Mesendoderm (in vitro differentiated cells): ENCODE data around the gene OR52E1.

Source experiments
- DNase-seq: peaks from one replicate; pipeline ENCODE4 v3.0.0; 2013
- H2AK5ac ChIP-seq: 2 replicates; pipeline ENCODE4 v1.6.1; 2013; ENCODE audit warnings: low read length, inconsistent platforms
- H2BK120ac ChIP-seq: 2 replicates; pipeline ENCODE4 v1.6.1; 2013; ENCODE audit warnings: low read depth, mild to moderate bottlenecking, low read length, moderate library complexity, mixed read lengths
- H2BK15ac ChIP-seq: replicated peaks from 2 replicates; pipeline ENCODE4 v1.6.1; 2013; ENCODE audit warnings: low read depth, mild to moderate bottlenecking, moderate library complexity
- H2BK5ac ChIP-seq: 2 replicates; pipeline ENCODE4 v1.6.1; 2013; ENCODE audit warnings: low read length, inconsistent platforms
- H3K18ac ChIP-seq: 2 replicates; pipeline ENCODE4 v1.6.1; 2013; ENCODE audit warnings: mild to moderate bottlenecking, low read length, mixed read lengths
- H3K23ac ChIP-seq: one replicate; pipeline ENCODE4 v1.6.1; 2013; ENCODE audit warnings: low read length
- H3K27ac ChIP-seq: 2 replicates; pipeline ENCODE4 v1.5.1; 2013; ENCODE audit warnings: low read depth, mild to moderate bottlenecking, inconsistent platforms, low read length, moderate library complexity
- H3K27me3 ChIP-seq: 2 replicates; pipeline ENCODE4 v1.6.1; 2013; ENCODE audit warnings: low read length, control low read depth, mild to moderate bottlenecking, inconsistent platforms; ENCODE audit not compliant: insufficient read depth, poor library complexity
- H3K36me3 ChIP-seq: 2 replicates; pipeline ENCODE4 v1.6.1; 2013; ENCODE audit warnings: low read length, inconsistent platforms; ENCODE audit not compliant: control insufficient read depth, insufficient read depth
- H3K4ac ChIP-seq: one replicate; pipeline ENCODE4 v1.6.1; 2013; ENCODE audit warnings: low read depth, mild to moderate bottlenecking, low read length, moderate library complexity
- H3K4me1 ChIP-seq: 2 replicates; pipeline ENCODE4 v1.6.1; 2013; ENCODE audit warnings: low read depth, low read length, inconsistent platforms; ENCODE audit not compliant: control insufficient read depth
- H3K4me2 ChIP-seq: 2 replicates; pipeline ENCODE4 v1.6.1; 2013; ENCODE audit warnings: low read length
- H3K4me3 ChIP-seq: 2 replicates; pipeline ENCODE4 v1.5.1; 2013; ENCODE audit warnings: mild to moderate bottlenecking, low read length
- H3K56ac ChIP-seq: one replicate; pipeline ENCODE4 v1.6.1; 2013; ENCODE audit warnings: low read length
- H3K79me1 ChIP-seq: 2 replicates; pipeline ENCODE4 v1.6.1; 2013; ENCODE audit warnings: low read length, inconsistent platforms
- H3K79me2 ChIP-seq: 2 replicates; pipeline ENCODE4 v1.6.1; 2013; ENCODE audit warnings: mild to moderate bottlenecking, low read length; ENCODE audit not compliant: control insufficient read depth, insufficient read depth
- H3K9ac ChIP-seq: 2 replicates; pipeline ENCODE4 v1.6.1; 2013; ENCODE audit warnings: low read length, inconsistent platforms
- H4K5ac ChIP-seq: one replicate; pipeline ENCODE4 v1.6.1; 2013; ENCODE audit warnings: low read length
- H4K8ac ChIP-seq: one replicate; pipeline ENCODE4 v1.6.1; 2013; ENCODE audit warnings: low read depth, mild to moderate bottlenecking, control low read depth, low read length, moderate library complexity
- WGBS: extraction: QIAGEN DNeasy Blood & Tissue Kit; methylation state at CpG from one replicate; pipeline ENCODE4 v1.1.7; 2013; ENCODE audit warnings: low lambda C conversion rate, missing lambda C conversion rate; ENCODE audit not compliant: insufficient coverage; ENCODE audit errors: extremely low coverage; 5-methylcytosine and 5-hydroxymethylcytosine counted together

OR52E1 gene

DNA sequence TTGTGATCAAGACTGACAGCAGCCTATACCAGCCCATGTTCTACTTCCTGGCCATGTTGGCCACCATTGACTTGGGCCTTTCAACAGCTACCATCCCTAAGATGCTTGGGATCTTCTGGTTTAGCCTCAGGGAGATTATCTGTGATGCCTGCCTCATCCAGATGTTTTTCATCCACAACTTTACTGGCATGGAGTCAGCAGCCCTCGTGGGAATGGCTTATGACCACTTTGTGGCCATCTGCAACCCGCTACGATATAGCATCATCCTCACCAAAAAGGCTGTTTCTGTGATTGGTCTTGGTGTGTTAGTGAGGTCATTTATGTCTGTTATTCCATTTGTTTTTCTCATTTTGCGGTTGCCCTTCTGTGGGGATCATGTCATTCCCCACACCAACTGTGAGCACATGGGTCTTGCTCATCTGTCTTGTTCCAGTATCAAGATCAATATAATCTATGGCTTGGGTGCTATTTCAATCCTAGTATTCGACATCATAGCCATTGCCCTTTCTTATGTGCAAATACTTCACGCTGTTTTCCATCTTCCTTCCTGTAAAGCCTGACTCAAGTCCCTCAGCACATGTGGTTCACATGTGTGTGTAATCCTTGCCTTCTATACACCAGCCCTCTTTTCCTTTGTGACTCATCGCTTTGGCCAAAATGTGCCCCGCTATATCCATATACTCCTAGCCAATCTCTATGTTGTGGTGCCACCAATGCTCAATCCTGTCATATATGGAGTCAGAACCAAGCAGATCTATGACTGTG is 23.6 kb downstream of the OR52E1 start:
- no peak for DNase-seq
- no peak overlapping the region for H2BK5ac ChIP-seq
- no peak overlapping the region for H2AK5ac ChIP-seq
- no peak overlapping the region for H3K4me2 ChIP-seq
- no peaks in the 10 kb centered on the region for H3K79me1 ChIP-seq
- no CpG with 5 or more reads among the region's 8 CpGs for WGBS
- no peak overlapping the region for H4K8ac ChIP-seq
- H4K5ac ChIP-seq = no peak overlapping the region
- no peak overlapping the region for H2BK120ac ChIP-seq
- H3K56ac ChIP-seq = no peak overlapping the region
- no peak overlapping the region for H3K4me3 ChIP-seq
- no peaks in the 10 kb centered on the region for H3K27me3 ChIP-seq
- H3K79me2 ChIP-seq = no peaks in the 10 kb centered on the region
- no peak overlapping the region for H2BK15ac ChIP-seq
- H3K9ac ChIP-seq = no peak overlapping the region
- no peak overlapping the region for H3K27ac ChIP-seq
- no peaks in the 10 kb centered on the region for H3K36me3 ChIP-seq
- no peak overlapping the region for H3K23ac ChIP-seq
- no peak overlapping the region for H3K4ac ChIP-seq
- no peak overlapping the region for H3K18ac ChIP-seq
- no peaks in the 10 kb centered on the region for H3K4me1 ChIP-seq

DNA sequence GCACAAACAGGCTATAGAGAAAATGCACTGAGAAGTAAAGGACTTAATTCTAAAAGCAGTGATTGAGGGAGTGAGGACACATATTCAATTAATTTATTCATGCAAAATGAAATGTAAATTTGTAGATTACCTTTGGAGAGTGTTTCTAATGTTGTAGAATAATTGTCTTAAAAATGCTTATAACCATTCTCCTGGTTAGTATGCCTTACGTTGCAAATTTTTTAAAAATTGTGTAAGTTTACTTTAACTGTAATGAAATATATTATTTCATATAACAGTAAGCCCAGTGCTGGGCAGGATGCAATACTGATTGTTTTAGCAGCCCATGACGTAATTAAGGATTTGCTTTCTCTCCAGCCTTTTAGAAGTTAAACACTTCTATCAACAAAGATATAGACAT is 26.6 kb downstream of the OR52E1 start:
- H3K56ac ChIP-seq = no peak overlapping the region
- H3K79me2 ChIP-seq = no peaks in the 10 kb centered on the region
- no peaks in the 10 kb centered on the region for H3K36me3 ChIP-seq
- DNase-seq = no peak
- H3K27me3 ChIP-seq = no peaks in the 10 kb centered on the region
- WGBS = no CpG with 5 or more reads among the region's 2 CpGs
- H3K27ac ChIP-seq = no peak overlapping the region
- no peak overlapping the region for H2BK120ac ChIP-seq
- H2AK5ac ChIP-seq = no peak overlapping the region
- H3K4me1 ChIP-seq = no peaks in the 10 kb centered on the region
- H3K4me2 ChIP-seq = no peak overlapping the region
- H4K8ac ChIP-seq = no peak overlapping the region
- no peak overlapping the region for H3K9ac ChIP-seq
- H3K79me1 ChIP-seq = no peaks in the 10 kb centered on the region
- H4K5ac ChIP-seq = no peak overlapping the region
- H3K4me3 ChIP-seq = no peak overlapping the region
- H3K23ac ChIP-seq = no peak overlapping the region
- no peak overlapping the region for H2BK15ac ChIP-seq
- no peak overlapping the region for H3K18ac ChIP-seq
- no peak overlapping the region for H3K4ac ChIP-seq
- H2BK5ac ChIP-seq = no peak overlapping the region

DNA sequence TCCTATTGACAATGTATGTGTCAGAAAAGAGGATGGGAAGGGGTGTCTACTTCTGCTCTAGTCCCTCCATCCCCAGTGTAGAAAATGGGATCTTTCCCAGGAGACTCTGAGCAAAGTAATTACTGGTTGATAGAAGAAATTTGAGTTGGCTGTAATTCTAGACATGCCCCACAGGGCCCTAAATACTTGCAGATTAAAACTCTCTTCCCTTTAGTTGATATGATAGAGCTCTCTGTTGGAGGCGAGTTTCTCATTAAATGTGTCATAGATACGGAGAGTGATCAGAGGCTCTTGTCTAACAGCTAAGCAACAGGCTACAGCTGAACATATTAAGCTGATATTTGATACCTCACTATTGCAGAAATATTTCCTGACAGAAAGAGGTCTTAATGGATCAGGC is 32.9 kb downstream of the OR52E1 start:
- H3K79me2 ChIP-seq = no peaks in the 10 kb centered on the region
- no peaks in the 10 kb centered on the region for H3K79me1 ChIP-seq
- no peak overlapping the region for H3K9ac ChIP-seq
- no peak overlapping the region for H2BK5ac ChIP-seq
- no peaks in the 10 kb centered on the region for H3K36me3 ChIP-seq
- no peak overlapping the region for H4K8ac ChIP-seq
- H3K4me3 ChIP-seq = no peak overlapping the region
- no peak overlapping the region for H3K18ac ChIP-seq
- H2AK5ac ChIP-seq = no peak overlapping the region
- H4K5ac ChIP-seq = no peak overlapping the region
- no peak overlapping the region for H3K56ac ChIP-seq
- no CpG with 5 or more reads among the region's 2 CpGs for WGBS
- no peak overlapping the region for H2BK15ac ChIP-seq
- no peaks in the 10 kb centered on the region for H3K27me3 ChIP-seq
- no peaks in the 10 kb centered on the region for H3K4me1 ChIP-seq
- DNase-seq = peak; percentile 92
- H3K23ac ChIP-seq = no peak overlapping the region
- H3K4me2 ChIP-seq = no peak overlapping the region
- H2BK120ac ChIP-seq = no peak overlapping the region
- no peak overlapping the region for H3K4ac ChIP-seq
- H3K27ac ChIP-seq = no peak overlapping the region

DNA sequence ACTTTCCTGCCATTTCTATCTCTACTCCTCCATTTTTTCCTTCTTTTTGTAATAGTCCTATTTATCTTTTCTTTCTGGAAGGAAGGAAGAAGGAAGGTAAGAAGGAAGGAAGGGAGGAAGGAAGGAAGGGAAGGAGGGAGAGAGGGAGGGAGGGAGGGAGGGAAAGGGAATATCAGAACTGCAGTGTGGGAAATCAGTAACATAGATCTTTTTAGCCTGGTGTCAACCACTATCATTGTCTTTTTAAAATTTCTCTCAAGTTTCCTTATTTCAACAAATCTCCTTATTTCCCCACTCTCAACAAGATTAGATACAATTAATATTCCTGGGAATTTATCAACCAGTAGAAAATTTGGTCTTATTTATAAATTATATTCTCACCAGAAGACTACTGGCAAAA is 33.7 kb downstream of the OR52E1 start:
- no peak overlapping the region for H3K27ac ChIP-seq
- H3K56ac ChIP-seq = no peak overlapping the region
- H4K5ac ChIP-seq = no peak overlapping the region
- no peak overlapping the region for H4K8ac ChIP-seq
- no peak for DNase-seq
- no peaks in the 10 kb centered on the region for H3K27me3 ChIP-seq
- no peaks in the 10 kb centered on the region for H3K4me1 ChIP-seq
- no peak overlapping the region for H2BK120ac ChIP-seq
- no peaks in the 10 kb centered on the region for H3K79me2 ChIP-seq
- H3K4me3 ChIP-seq = no peak overlapping the region
- H2AK5ac ChIP-seq = no peak overlapping the region
- H2BK5ac ChIP-seq = no peak overlapping the region
- no peak overlapping the region for H3K4ac ChIP-seq
- H3K79me1 ChIP-seq = no peaks in the 10 kb centered on the region
- no peak overlapping the region for H3K18ac ChIP-seq
- H3K4me2 ChIP-seq = no peak overlapping the region
- no peak overlapping the region for H3K9ac ChIP-seq
- no peak overlapping the region for H2BK15ac ChIP-seq
- no peak overlapping the region for H3K23ac ChIP-seq
- H3K36me3 ChIP-seq = no peaks in the 10 kb centered on the region

DNA sequence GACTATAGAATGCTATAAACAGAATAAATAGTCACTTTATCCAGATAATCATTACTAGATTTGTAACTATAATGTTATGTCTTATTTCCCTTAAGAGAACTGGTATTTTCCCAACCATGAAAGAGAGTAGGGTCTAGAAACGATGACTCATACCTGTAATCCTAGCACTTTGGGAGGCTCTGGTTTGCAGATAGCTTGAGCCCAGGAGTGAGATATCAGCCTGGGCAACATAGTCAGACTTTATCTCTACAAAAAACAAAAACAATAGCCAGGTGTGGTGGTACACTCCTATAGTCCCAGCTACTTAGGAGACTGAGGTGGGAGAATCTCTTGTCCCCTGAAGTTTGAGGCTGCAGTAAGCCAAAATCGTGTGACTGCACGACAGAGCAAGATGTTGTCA is 37.9 kb downstream of the OR52E1 start:
- no CpG with 5 or more reads among the region's 3 CpGs for WGBS
- Histone ChIP-seq H3K27me3 (no peaks in the 10 kb centered on the region), H3K9ac (no peak overlapping the region), H3K4ac (no peak overlapping the region), H4K5ac (no peak overlapping the region), H3K4me1 (no peaks in the 10 kb centered on the region), H3K23ac (no peak overlapping the region), H3K56ac (no peak overlapping the region), H4K8ac (no peak overlapping the region), H3K4me2 (no peak overlapping the region), H3K79me2 (no peaks in the 10 kb centered on the region), H3K36me3 (no peaks in the 10 kb centered on the region), H3K18ac (no peak overlapping the region), H2BK5ac (no peak overlapping the region), H2AK5ac (no peak overlapping the region), H2BK15ac (no peak overlapping the region), H2BK120ac (no peak overlapping the region), H3K79me1 (no peaks in the 10 kb centered on the region), H3K27ac (no peak overlapping the region), H3K4me3 (no peak overlapping the region)
- DNase-seq = peak; percentile 69

DNA sequence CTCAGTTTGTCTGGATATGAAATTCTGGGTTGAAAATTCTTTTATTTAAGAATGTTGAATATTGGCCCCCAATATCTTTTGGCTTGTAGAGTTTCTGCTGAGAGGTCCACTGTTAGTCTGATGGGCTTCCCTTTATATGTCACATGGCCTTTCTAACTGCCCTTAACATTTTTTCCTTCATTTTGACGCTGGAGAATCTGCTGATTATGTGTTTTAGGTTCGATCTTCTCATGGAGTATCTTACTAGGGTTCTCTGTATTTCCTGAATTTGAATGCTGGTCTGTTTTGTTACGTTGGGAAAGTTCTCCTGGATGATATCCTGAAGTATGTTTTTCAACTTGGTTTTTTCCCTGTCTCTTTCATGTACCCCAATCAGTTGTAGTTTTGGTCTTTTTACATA is 46.0 kb downstream of the OR52E1 start:
- H3K4ac ChIP-seq = no peak overlapping the region
- no peak overlapping the region for H3K23ac ChIP-seq
- H4K8ac ChIP-seq = no peak overlapping the region
- no peaks in the 10 kb centered on the region for H3K27me3 ChIP-seq
- WGBS = no CpG with 5 or more reads among the region's 3 CpGs
- no peak overlapping the region for H2AK5ac ChIP-seq
- H3K9ac ChIP-seq = no peak overlapping the region
- H4K5ac ChIP-seq = no peak overlapping the region
- H3K36me3 ChIP-seq = no peaks in the 10 kb centered on the region
- no peak overlapping the region for H2BK15ac ChIP-seq
- no peaks in the 10 kb centered on the region for H3K79me2 ChIP-seq
- H3K56ac ChIP-seq = no peak overlapping the region
- no peak overlapping the region for H3K18ac ChIP-seq
- no peak overlapping the region for H3K4me2 ChIP-seq
- no peak overlapping the region for H3K27ac ChIP-seq
- no peaks in the 10 kb centered on the region for H3K4me1 ChIP-seq
- H2BK120ac ChIP-seq = no peak overlapping the region
- H3K79me1 ChIP-seq = no peaks in the 10 kb centered on the region
- no peak for DNase-seq
- no peak overlapping the region for H3K4me3 ChIP-seq
- H2BK5ac ChIP-seq = no peak overlapping the region
